Ovary (tissue), 9 donors: Measurements from ENCODE around the gene SPOPL. TPM values are rescaled to one million over a fixed set of nuclear protein-coding genes. Genes with fewer than 3 reads are reported as not detected.

ENCODE experiments used
- DNase-seq, 5 donors: peaks; one replicate each; pipeline ENCODE4 v3.0.0-alpha.2; 2019 to 2020
- H3K27ac ChIP-seq, 2 donors: fragments of 200-600 bp; one replicate each; pipeline versions ENCODE4 v1.5.1 to v1.8.0; 2019 to 2022
- H3K27me3 ChIP-seq: fragments of 200-600 bp; one replicate; pipeline ENCODE4 v1.8.0; 2022
- H3K36me3 ChIP-seq: fragments of 200-600 bp; sonication (generic); one replicate; pipeline ENCODE4 v1.5.1; 2019
- H3K4me1 ChIP-seq: one replicate; pipeline ENCODE4 v1.8.1; 2013; ENCODE audit warnings: mild to moderate bottlenecking, moderate library complexity; ENCODE audit not compliant: insufficient read depth
- H3K4me3 ChIP-seq: fragments of 200-600 bp; sonication (generic); one replicate; pipeline ENCODE4 v1.5.1; 2017
- H3K9me3 ChIP-seq, 2 donors: fragments of 200-600 bp in 1 of 2; sonication (generic) in 1 of 2; one replicate each; pipeline versions ENCODE4 v1.5.1 to v1.8.1; 2013 to 2019; ENCODE audit warnings: mild to moderate bottlenecking in 1 of 2, moderate library complexity in 1 of 2
- CTCF ChIP-seq, 3 donors: fragments of 450-650 bp in 2 of 3; fragments of 200-600 bp in 1 of 3; IDR thresholded peaks; one replicate each; pipeline versions ENCODE4 v1.5.1 to v1.8.0; 2016 to 2022; ENCODE audit warnings: antibody characterized with exemption in 3 of 3, mild to moderate bottlenecking in 1 of 3
- EP300 ChIP-seq: sonication (generic); formaldehyde crosslinking; IDR thresholded peaks from one replicate; pipeline ENCODE4 v1.6.1; 2017; ENCODE audit warnings: antibody characterized with exemption
- POLR2A ChIP-seq: fragments of 450-650 bp; IDR thresholded peaks from one replicate; pipeline ENCODE4 v1.6.1; 2017; ENCODE audit warnings: antibody characterized with exemption, mild to moderate bottlenecking, moderate library complexity
- WGBS, 3 donors: extraction: QIAGEN DNeasy Blood & Tissue Kit in 1 of 3; methylation state at CpG; one replicate each; pipeline versions ENCODE4 v1.1.5 to v1.1.7; 2013 to 2017; 5-methylcytosine and 5-hydroxymethylcytosine counted together
- intact Hi-C, 4 donors: fragments of 100-400 bp; cut with DNase I; formaldehyde crosslinking; loops; one replicate each; pipeline versions ENCODE4 v1.11.0 to v1.15.1; 2022 to 2023
- polyA plus RNA-seq, 2 donors: library from polyadenylated mRNA; stranded (reverse); fragments of 200-250 nt in 1 of 2; fragments of 350-450 nt in 1 of 2; fragmentation: Illumina TruSeq in 1 of 2; extraction: RNeasy Lipid Tissue Mini Kit (QIAGEN cat#74804) in 1 of 2; gene quantifications; one replicate each; pipeline ENCODE4 v1.2.3, GENCODE V29; 2013 to 2014
- total RNA-seq, 7 donors: library from RNA; depleted of rRNA in 2 of 7; stranded (reverse); fragments of >200 nt in 2 of 7; fragmentation: NEBNext Ultra II Directional in 3 of 7; extraction: Animal tissue kit (Norgen Biotek cat#: 25700) in 3 of 7; gene quantifications; one replicate each; pipeline versions ENCODE4 v1.1.0 to v1.2.4, GENCODE V29; 2016 to 2023
- donor health status: DM: no; HTN: no; CAD: no; lungs with moderate emphysema.
- donor health status: DM: no; HTN: no; CAD: no.
- donor health status: Bipolar disorder and iron deficiency.
- donor health status: DM: yes; HTN: yes; CAD: no.
- donor health status: DM: no; HTN: no; CAD: no.
- donor health status: DM: yes; HTN: yes; CAD: no.

The SPOPL gene
- total and polyA plus RNA-seq, 9 donors = 10.9 to 30.9 (median 23.6) TPM

- intact Hi-C loops = no loop called here
- Histone ChIP-seq H3K9me3 (no peaks in the 10 kb centered on the region), H3K27ac (no peak overlapping the region), H3K4me1 (peaks cover 2% of the 10 kb centered on the region), H3K4me3 (no peak overlapping the region), H3K27me3 (no peaks in the 10 kb centered on the region), H3K36me3 (no peaks in the 10 kb centered on the region)
- WGBS, 3 donors = 87 to 92% (median 90%) methylated on average over 3 of the region's 3 CpGs
- DNase-seq = no peak
- TF ChIP-seq CTCF (IDR thresholded peaks at IDR 0.05) = no peak
- TF ChIP-seq EP300 = no peak
- no peak for TF ChIP-seq POLR2A
Measured at GRCh38 chr2:138514173-138514572, 12.6 kb downstream of the SPOPL start.

- Histone ChIP-seq H3K27ac (no peak overlapping the region), H3K4me1 (peaks cover 3% of the 10 kb centered on the region), H3K36me3 (no peaks in the 10 kb centered on the region), H3K27me3 (no peaks in the 10 kb centered on the region), H3K9me3 (no peaks in the 10 kb centered on the region), H3K4me3 (no peak overlapping the region)
- intact Hi-C loops = no loop called here
- TF ChIP-seq CTCF (IDR thresholded peaks at IDR 0.05) = no peak
- no peak for TF ChIP-seq POLR2A
- TF ChIP-seq EP300 = no peak
- no peak for DNase-seq
- WGBS, 3 donors = 87 to 90% (median 88%) methylated on average over 3 of the region's 3 CpGs
Measured at GRCh38 chr2:138515092-138515491, 13.5 kb downstream of the SPOPL start.

- DNase-seq = no peak
- H3K27ac ChIP-seq = no peak overlapping the region
- no peaks in the 10 kb centered on the region for H3K27me3 ChIP-seq
- TF ChIP-seq EP300 = no peak
- no peak for TF ChIP-seq CTCF (IDR thresholded peaks at IDR 0.05)
- TF ChIP-seq POLR2A = no peak
- peaks cover 3% of the 10 kb centered on the region for H3K4me1 ChIP-seq
- intact Hi-C loops = no loop called here
- WGBS, 3 donors = 82 to 89% (median 87%) methylated on average over 3 of the region's 3 CpGs
- H3K9me3 ChIP-seq = no peaks in the 10 kb centered on the region
- H3K36me3 ChIP-seq = no peaks in the 10 kb centered on the region
- H3K4me3 ChIP-seq = no peak overlapping the region
Measured at GRCh38 chr2:138516030-138516704, 14.6 kb downstream of the SPOPL start.

GRCh38 chr2:138518860-138519259 is 17.3 kb downstream of the SPOPL start:
- H3K27me3 ChIP-seq = no peaks in the 10 kb centered on the region
- intact Hi-C loops = no loop called here
- H3K9me3 ChIP-seq = no peaks in the 10 kb centered on the region
- H3K4me1 ChIP-seq = peaks cover 3% of the 10 kb centered on the region
- WGBS, 3 donors = 88 to 96% (median 93%) methylated on average over 1 of the region's 1 CpG
- TF ChIP-seq EP300 (no peak), POLR2A (no peak), CTCF (IDR thresholded peaks at IDR 0.05) (no peak)
- H3K27ac ChIP-seq = no peak overlapping the region
- H3K36me3 ChIP-seq = no peaks in the 10 kb centered on the region
- no peak for DNase-seq
- no peak overlapping the region for H3K4me3 ChIP-seq
